Lung (tissue), 12 donors: ENCODE results near the gene HIBADH. TPM values are rescaled to one million over a fixed set of nuclear protein-coding genes. Genes with fewer than 3 reads are reported as not detected.

Experiments used
- ATAC-seq: fragments of 200-7000 bp; cut with Tn5 transposase; one replicate; pipeline ENCODE4 v1.9.1; 2020; ENCODE audit warnings: moderate number of reproducible peaks; ENCODE audit not compliant: insufficient read depth, low FRiP score
- DNase-seq, 3 donors: peaks; one replicate each; pipeline ENCODE4 v3.0.0-alpha.2; 2013 to 2017
- H3K27ac ChIP-seq, 2 donors: one replicate each; pipeline ENCODE4 v1.5.1; 2013; ENCODE audit warnings: mild to moderate bottlenecking in 2 of 2, moderate library complexity in 2 of 2, control low read depth in 1 of 2, inconsistent platforms in 1 of 2, low read depth in 1 of 2, low read length in 1 of 2
- H3K27me3 ChIP-seq, 3 donors: one replicate each; pipeline ENCODE4 v1.5.1; 2013; ENCODE audit warnings: low read length in 2 of 3; ENCODE audit not compliant: control insufficient read depth in 3 of 3, insufficient read depth in 3 of 3
- H3K36me3 ChIP-seq, 4 donors: one replicate each; pipeline ENCODE4 v1.5.1; 2013; ENCODE audit warnings: low read length in 4 of 4, mild to moderate bottlenecking in 1 of 4, moderate library complexity in 1 of 4; ENCODE audit not compliant: control insufficient read depth in 4 of 4, insufficient read depth in 4 of 4
- H3K4me1 ChIP-seq, 5 donors: one replicate each; pipeline ENCODE4 v1.5.1; 2013; ENCODE audit warnings: low read length in 5 of 5, mild to moderate bottlenecking in 2 of 5, moderate library complexity in 1 of 5; ENCODE audit not compliant: control insufficient read depth in 5 of 5, insufficient read depth in 5 of 5
- H3K4me3 ChIP-seq: one replicate; pipeline ENCODE4 v1.5.1; 2013; ENCODE audit warnings: mild to moderate bottlenecking, control low read depth, moderate library complexity
- H3K9ac ChIP-seq, 2 donors: one replicate each; pipeline ENCODE4 v1.5.1; 2013; ENCODE audit warnings: low read length in 2 of 2, control low read depth in 1 of 2; ENCODE audit not compliant: insufficient read depth in 1 of 2
- H3K9me3 ChIP-seq, 4 donors: one replicate each; pipeline ENCODE4 v1.5.1; 2013; ENCODE audit warnings: low read length in 3 of 4, mild to moderate bottlenecking in 1 of 4, moderate library complexity in 1 of 4; ENCODE audit not compliant: control insufficient read depth in 4 of 4, insufficient read depth in 3 of 4
- WGBS, 2 donors: extraction: QIAGEN DNeasy Blood & Tissue Kit; methylation state at CpG; one replicate each; pipeline ENCODE4 v1.1.7; 2013; 5-methylcytosine and 5-hydroxymethylcytosine counted together
- polyA plus RNA-seq, 2 donors: library from polyadenylated mRNA; stranded (reverse); fragments of 200-250 nt; gene quantifications; one replicate each; pipeline ENCODE4 v1.2.1, GENCODE V29; 2013
- total RNA-seq, 2 donors: library from RNA; depleted of rRNA in 1 of 2; stranded (reverse); fragments of >200 nt in 1 of 2; gene quantifications; one replicate each; pipeline ENCODE4 v1.2.1, GENCODE V29; 2014 to 2021
- TF ChIP-seq, protein P1 (sequence below): IDR thresholded peaks from 2 replicates; pipeline ENCODE4 v1.5.1; 2012; ENCODE audit warnings: mild to moderate bottlenecking; ENCODE audit errors: control extremely low read depth, extremely low read depth
- donor health status: control.
- donor health status: control.
- donor health status: Bipolar disorder and iron deficiency.
- donor health status: healthy.
- donor health status: DM: yes; HTN: yes; CAD: no.

HIBADH gene
- total and polyA plus RNA-seq, 4 donors, result 13.7 to 39.2 (median 17.4) TPM

DNA sequence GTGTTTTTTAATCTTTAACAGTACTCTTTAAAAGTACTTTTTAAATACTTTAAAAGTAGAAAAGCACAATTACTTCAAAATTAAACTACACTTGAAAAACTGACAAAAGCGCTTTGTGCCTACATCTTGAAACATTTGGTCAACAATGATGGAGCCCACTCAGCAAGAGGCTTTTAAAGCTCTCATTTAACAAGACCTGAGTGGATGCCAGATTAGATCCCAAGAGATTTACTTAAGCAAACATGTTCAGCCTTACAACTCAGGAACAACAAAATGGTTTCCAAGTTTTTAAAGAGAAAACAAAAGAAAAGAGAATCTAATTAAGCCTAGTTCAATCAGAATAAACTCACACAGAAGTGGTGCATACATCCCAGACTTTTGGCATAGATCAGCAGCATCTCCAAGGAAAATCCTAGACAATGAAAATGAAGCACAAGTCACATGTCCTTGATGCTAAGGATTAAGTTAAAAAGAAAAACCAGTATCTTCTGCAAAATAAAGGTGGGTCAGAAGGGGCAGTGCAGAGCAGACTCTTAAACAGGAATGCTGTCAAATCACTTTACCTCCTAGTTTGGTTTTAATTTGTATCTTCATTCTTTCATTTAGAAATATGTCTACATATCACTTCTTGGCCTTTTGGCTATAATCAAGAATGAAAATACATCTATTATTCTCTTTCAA, 26.2 kb downstream of the HIBADH start:
- Histone ChIP-seq H3K27me3 (peaks cover 0 to 9% (median 0%) of the 10 kb centered on the region in 3 donors), H3K4me3 (no peak overlapping the region), H3K36me3 (peaks cover 0 to 2% (median 0%) of the 10 kb centered on the region in 4 donors), H3K27ac (no peak overlapping the region), H3K9ac (no peak overlapping the region), H3K4me1 (peaks cover 2 to 61% (median 16%) of the 10 kb centered on the region in 5 donors), H3K9me3 (no peaks in the 10 kb centered on the region)
- TF ChIP-seq, protein P1, sequence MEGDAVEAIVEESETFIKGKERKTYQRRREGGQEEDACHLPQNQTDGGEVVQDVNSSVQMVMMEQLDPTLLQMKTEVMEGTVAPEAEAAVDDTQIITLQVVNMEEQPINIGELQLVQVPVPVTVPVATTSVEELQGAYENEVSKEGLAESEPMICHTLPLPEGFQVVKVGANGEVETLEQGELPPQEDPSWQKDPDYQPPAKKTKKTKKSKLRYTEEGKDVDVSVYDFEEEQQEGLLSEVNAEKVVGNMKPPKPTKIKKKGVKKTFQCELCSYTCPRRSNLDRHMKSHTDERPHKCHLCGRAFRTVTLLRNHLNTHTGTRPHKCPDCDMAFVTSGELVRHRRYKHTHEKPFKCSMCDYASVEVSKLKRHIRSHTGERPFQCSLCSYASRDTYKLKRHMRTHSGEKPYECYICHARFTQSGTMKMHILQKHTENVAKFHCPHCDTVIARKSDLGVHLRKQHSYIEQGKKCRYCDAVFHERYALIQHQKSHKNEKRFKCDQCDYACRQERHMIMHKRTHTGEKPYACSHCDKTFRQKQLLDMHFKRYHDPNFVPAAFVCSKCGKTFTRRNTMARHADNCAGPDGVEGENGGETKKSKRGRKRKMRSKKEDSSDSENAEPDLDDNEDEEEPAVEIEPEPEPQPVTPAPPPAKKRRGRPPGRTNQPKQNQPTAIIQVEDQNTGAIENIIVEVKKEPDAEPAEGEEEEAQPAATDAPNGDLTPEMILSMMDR, result no peak
- ATAC-seq, result no peak
- WGBS, 2 donors, result 68 to 87% methylated on average over 1 of the region's 1 CpG
- peak; percentile 23 to 72 (median 40) for DNase-seq

DNA sequence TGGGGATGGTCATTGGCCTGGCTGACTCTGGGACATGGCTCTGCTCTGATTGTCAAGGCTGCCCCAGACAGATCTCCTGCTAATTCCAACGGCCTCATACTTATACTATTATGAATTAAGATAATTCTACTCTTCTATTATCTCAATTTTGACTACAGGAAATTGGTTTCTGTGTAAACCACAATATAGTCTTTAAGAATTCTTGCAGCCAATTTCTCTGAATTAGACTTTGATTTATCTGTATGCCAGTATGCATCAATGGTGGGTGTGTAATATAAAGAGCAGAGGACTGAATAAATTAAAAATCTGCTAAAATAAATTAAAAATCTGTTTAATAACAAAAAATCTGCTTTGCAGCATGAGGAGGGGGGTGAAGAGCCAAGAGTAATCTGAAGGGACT, 27.0 kb downstream of the HIBADH start:
- H3K4me1 ChIP-seq, result peaks cover 2 to 60% (median 18%) of the 10 kb centered on the region in 5 donors
- no peak overlapping the region for H3K27ac ChIP-seq
- H3K9ac ChIP-seq, result no peak overlapping the region
- no peaks in the 10 kb centered on the region for H3K9me3 ChIP-seq
- WGBS, 2 donors, result 57 to 78% methylated on average over 1 of the region's 1 CpG
- peaks cover 0 to 2% (median 0%) of the 10 kb centered on the region in 4 donors for H3K36me3 ChIP-seq
- ATAC-seq (no peak), DNase-seq (no peak)
- TF ChIP-seq, protein P1, result no peak
- no peak overlapping the region for H3K4me3 ChIP-seq
- H3K27me3 ChIP-seq, result peaks cover 0 to 13% (median 2%) of the 10 kb centered on the region in 3 donors

GRCh38 chr7:27634671-27635493, 27.8 kb downstream of the HIBADH start:
- no peak overlapping the region for H3K27ac ChIP-seq
- peaks cover 0 to 15% (median 2%) of the 10 kb centered on the region in 3 donors for H3K27me3 ChIP-seq
- peaks cover 0 to 4% (median 1%) of the 10 kb centered on the region in 4 donors for H3K36me3 ChIP-seq
- H3K9ac ChIP-seq, result no peak overlapping the region
- ATAC-seq (no peak), DNase-seq (no peak)
- 79 to 81% methylated on average over 3 of the region's 3 CpGs for WGBS, 2 donors
- no peaks in the 10 kb centered on the region for H3K9me3 ChIP-seq
- H3K4me3 ChIP-seq, result no peak overlapping the region
- TF ChIP-seq, protein P1, result no peak
- peaks cover 2 to 55% (median 18%) of the 10 kb centered on the region in 5 donors for H3K4me1 ChIP-seq
